Mesothelial cell of epicardium (in vitro differentiated cells): ENCODE results near the gene PFDN5. TPM values are rescaled to one million over a fixed set of nuclear protein-coding genes. Genes with fewer than 3 reads are reported as not detected.

Experiments used
- DNase-seq, 2 experiments: peaks; one replicate each; pipeline ENCODE4 v3.0.0; 2021; ENCODE audit warnings: low spot score in 2 of 2; ENCODE audit not compliant: unreplicated experiment in 2 of 2
- H3K27ac Mint-ChIP-seq: 2 replicates; pipeline ENCODE4 v1.8.0; 2021; ENCODE audit warnings: mixed read lengths
- H3K27me3 Mint-ChIP-seq: 2 replicates; pipeline ENCODE4 v1.8.0; 2021; ENCODE audit warnings: low read depth, mixed read lengths
- H3K36me3 Mint-ChIP-seq: 2 replicates; pipeline ENCODE4 v1.8.0; 2021; ENCODE audit warnings: mixed read lengths
- H3K4me1 Mint-ChIP-seq: 2 replicates; pipeline ENCODE4 v1.8.0; 2021; ENCODE audit warnings: mixed read lengths
- H3K4me3 Mint-ChIP-seq: 2 replicates; pipeline ENCODE4 v1.8.0; 2021; ENCODE audit warnings: mild to moderate bottlenecking, moderate library complexity, mixed read lengths
- H3K9me3 Mint-ChIP-seq: 2 replicates; pipeline ENCODE4 v1.8.0; 2021; ENCODE audit warnings: mixed read lengths
- CTCF ChIP-seq: fragments of 200-600 bp; sonication (generic); IDR thresholded peaks from one replicate; pipeline ENCODE4 v1.5.0; 2021; ENCODE audit warnings: antibody characterized with exemption; ENCODE audit not compliant: unreplicated experiment
- total RNA-seq: library from RNA; stranded (reverse); gene quantifications from 3 replicates; pipeline ENCODE4 v1.2.1, GENCODE V29; 2021

Gene PFDN5
- total RNA-seq, 1 donor from 2014 or later = 339 TPM

DNA sequence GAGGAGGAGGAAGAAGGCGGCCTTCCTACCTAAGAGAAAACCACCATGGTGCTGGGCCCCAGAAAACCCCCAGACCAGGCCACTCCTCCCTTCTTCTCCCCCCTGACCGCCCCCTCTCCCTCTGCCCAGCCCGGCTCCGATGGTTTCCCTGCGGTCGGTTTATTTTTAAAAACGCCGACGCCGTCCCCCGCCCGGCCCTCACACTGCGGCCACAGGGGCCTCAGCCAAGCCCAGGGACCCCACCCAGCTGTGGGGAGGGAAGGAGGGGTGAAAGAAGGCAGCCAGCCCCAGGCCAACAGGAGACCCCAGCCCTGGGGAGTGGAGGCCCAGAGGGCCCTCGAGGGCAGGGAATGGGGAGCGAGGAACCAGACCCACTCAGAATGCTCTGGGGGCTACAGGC is 37.4 kb downstream of the PFDN5 start:
- no peak overlapping the region for H3K4me3 Mint-ChIP-seq
- H3K4me1 Mint-ChIP-seq = peaks cover 5% of the 10 kb centered on the region
- H3K27me3 Mint-ChIP-seq = peaks cover 39% of the 10 kb centered on the region
- no peak for TF ChIP-seq CTCF
- DNase-seq = no peak
- H3K27ac Mint-ChIP-seq = no peak overlapping the region
- no peaks in the 10 kb centered on the region for H3K36me3 Mint-ChIP-seq
- no peaks in the 10 kb centered on the region for H3K9me3 Mint-ChIP-seq

DNA sequence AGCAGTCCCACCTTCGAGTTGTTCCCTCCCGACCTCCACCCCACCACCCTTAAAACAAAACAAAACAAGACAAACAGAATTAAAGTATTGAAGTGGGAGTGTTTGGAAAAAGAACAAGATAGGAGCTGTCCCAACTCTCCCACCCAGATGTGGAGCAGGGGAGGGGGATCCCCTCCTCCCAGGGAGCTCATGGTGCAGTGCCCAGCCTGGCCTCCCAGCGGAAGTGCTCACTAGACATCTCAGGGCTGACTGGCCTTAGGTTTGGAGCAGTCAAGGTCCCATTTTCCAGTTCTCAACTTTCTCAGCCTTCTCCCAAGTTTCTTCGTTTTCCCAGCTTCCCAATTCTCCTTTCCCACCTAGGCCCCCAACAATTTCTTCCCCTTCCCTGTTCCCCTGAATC is 37.9 kb downstream of the PFDN5 start:
- Mint-ChIP-seq H3K27me3 (peaks cover 39% of the 10 kb centered on the region), H3K27ac (no peak overlapping the region), H3K36me3 (no peaks in the 10 kb centered on the region), H3K4me1 (peaks cover 9% of the 10 kb centered on the region), H3K9me3 (no peaks in the 10 kb centered on the region), H3K4me3 (no peak overlapping the region)
- DNase-seq = no peak
- no peak for TF ChIP-seq CTCF

- H3K4me3 Mint-ChIP-seq = no peak overlapping the region
- no peak for TF ChIP-seq CTCF
- H3K9me3 Mint-ChIP-seq = no peaks in the 10 kb centered on the region
- H3K27me3 Mint-ChIP-seq = peaks cover 37% of the 10 kb centered on the region
- H3K27ac Mint-ChIP-seq = no peak overlapping the region
- no peaks in the 10 kb centered on the region for H3K36me3 Mint-ChIP-seq
- DNase-seq = no peak
- peaks cover 11% of the 10 kb centered on the region for H3K4me1 Mint-ChIP-seq
Measured at GRCh38 chr12:53333845-53334244, 38.5 kb downstream of the PFDN5 start.

DNA sequence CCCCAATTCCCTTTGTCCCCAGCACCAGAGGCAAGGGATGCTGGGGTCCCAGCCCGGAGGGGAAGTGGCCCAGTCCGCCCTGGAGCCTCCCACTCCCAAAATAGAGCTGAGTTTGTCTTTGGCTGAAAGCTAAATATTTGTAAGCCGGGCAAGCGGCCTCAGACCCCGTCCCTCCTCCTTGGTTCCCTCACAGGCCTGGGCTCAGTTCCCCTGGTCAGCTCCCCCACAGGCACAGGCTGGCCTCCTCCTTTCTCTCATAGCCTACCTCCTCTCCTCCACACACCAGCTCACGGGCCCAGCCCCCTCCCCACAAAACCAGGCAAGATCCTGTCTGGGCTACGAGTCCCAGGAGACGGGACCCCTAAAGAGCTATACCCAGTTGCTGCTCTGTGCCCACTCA is 39.5 kb downstream of the PFDN5 start:
- Mint-ChIP-seq H3K27me3 (peaks cover 35% of the 10 kb centered on the region), H3K27ac (no peak overlapping the region), H3K4me1 (peaks cover 11% of the 10 kb centered on the region), H3K36me3 (no peaks in the 10 kb centered on the region), H3K4me3 (no peak overlapping the region), H3K9me3 (no peaks in the 10 kb centered on the region)
- no peak for TF ChIP-seq CTCF
- DNase-seq = no peak

- no peak within 1 kb of the TSS for H3K4me3 Mint-ChIP-seq
- DNase-seq = no peak
- peaks cover 11% of the 10 kb centered on the region for H3K4me1 Mint-ChIP-seq
- H3K9me3 Mint-ChIP-seq = no peaks in the 10 kb centered on the region
- TF ChIP-seq CTCF = no peak
- H3K27ac Mint-ChIP-seq = no peak within 1 kb of the TSS
- no peaks in the 10 kb centered on the region for H3K36me3 Mint-ChIP-seq
- H3K27me3 Mint-ChIP-seq = peaks cover 42% of the 10 kb centered on the region
Measured at GRCh38 chr12:53336181-53336681, 40.9 kb downstream of the PFDN5 start, which contains the start of gene SP7. Gene SP7, minus strand, starts transcription at chr12:53336354. Its CDS starts 708 bp downstream, at chr12:53335646.

GRCh38 chr12:53338017-53338416 is 42.7 kb downstream of the PFDN5 start:
- H3K27me3 Mint-ChIP-seq = peaks cover 38% of the 10 kb centered on the region
- H3K36me3 Mint-ChIP-seq = no peaks in the 10 kb centered on the region
- H3K4me1 Mint-ChIP-seq = peaks cover 11% of the 10 kb centered on the region
- H3K9me3 Mint-ChIP-seq = no peaks in the 10 kb centered on the region
- H3K4me3 Mint-ChIP-seq = no peak overlapping the region
- H3K27ac Mint-ChIP-seq = no peak overlapping the region
- DNase-seq = no peak
- no peak for TF ChIP-seq CTCF
